WTC11 (cell line): ENCODE measurements around the gene IL17RC. TPM values are rescaled to one million over a fixed set of nuclear protein-coding genes. Genes with fewer than 3 reads are reported as not detected.

Experiments
- ATAC-seq: fragments of 200-7000 bp; cut with Tn5 transposase; 2 replicates; pipeline ENCODE4 v1.10.0; 2021; ENCODE audit warnings: mild to moderate bottlenecking, moderate library complexity
- CTCF ChIA-PET: fragments of 300-600 bp; sonication (Branson Sonifier 250); formaldehyde crosslinking; loops from one replicate; lab custom pipeline; 2021; ENCODE audit warnings: antibody characterized with exemption; lab: Charles Lee
- POLR2A ChIA-PET: fragments of 350-600 bp; sonication (Branson Sonifier 250); formaldehyde crosslinking; loops from one replicate; lab custom pipeline; 2021; ENCODE audit warnings: antibody characterized with exemption; lab: Charles Lee
- DNase-seq: peaks from one replicate; pipeline ENCODE4 v3.0.0; 2021; ENCODE audit warnings: low spot score
- H3K27ac Mint-ChIP-seq: 2 replicates; pipeline ENCODE4 v1.8.0; 2021; ENCODE audit warnings: mixed read lengths
- H3K27me3 Mint-ChIP-seq: 2 replicates; pipeline ENCODE4 v1.8.0; 2021; ENCODE audit warnings: low read depth, mild to moderate bottlenecking, moderate library complexity, mixed read lengths
- H3K36me3 Mint-ChIP-seq: 2 replicates; pipeline ENCODE4 v1.8.0; 2021; ENCODE audit warnings: mixed read lengths
- H3K4me1 Mint-ChIP-seq: 2 replicates; pipeline ENCODE4 v1.8.0; 2022; ENCODE audit warnings: mixed read lengths
- H3K4me3 Mint-ChIP-seq: 2 replicates; pipeline ENCODE4 v1.8.0; 2021; ENCODE audit warnings: mild to moderate bottlenecking, moderate library complexity, mixed read lengths
- H3K9me3 Mint-ChIP-seq: 2 replicates; pipeline ENCODE4 v1.8.0; 2021; ENCODE audit warnings: mixed read lengths
- ATF1 ChIP-seq: sonication (generic); formaldehyde crosslinking; IDR thresholded peaks from 2 replicates; pipeline ENCODE4 v1.8.1; 2023; ENCODE audit warnings: mild to moderate bottlenecking, moderate library complexity, missing genetic modification reagents
- CREB1 ChIP-seq: sonication (generic); formaldehyde crosslinking; IDR thresholded peaks from 2 replicates; pipeline ENCODE4 v1.8.0; 2023; ENCODE audit warnings: mild to moderate bottlenecking, missing genetic modification reagents
- GABPB1 ChIP-seq: sonication (generic); formaldehyde crosslinking; IDR thresholded peaks from 2 replicates; pipeline ENCODE4 v1.8.1; 2023; ENCODE audit warnings: mild to moderate bottlenecking, missing genetic modification reagents
- IRF2 ChIP-seq: sonication (generic); formaldehyde crosslinking; IDR thresholded peaks from 2 replicates; pipeline ENCODE4 v1.8.0; 2022; ENCODE audit warnings: low read depth, missing genetic modification reagents, borderline replicate concordance
- KAT7 ChIP-seq: sonication (generic); formaldehyde crosslinking; IDR thresholded peaks from 2 replicates; pipeline ENCODE4 v1.8.1; 2023; ENCODE audit warnings: missing genetic modification reagents, mild to moderate bottlenecking, borderline replicate concordance
- MXD4 ChIP-seq: fragments of 250-450 bp; sonication (Bioruptor Pico); IDR thresholded peaks from 2 replicates; pipeline ENCODE4 v1.8.0; 2021; ENCODE audit warnings: mild to moderate bottlenecking, moderate library complexity, borderline replicate concordance
- NFE2L1 ChIP-seq: sonication (generic); formaldehyde crosslinking; IDR thresholded peaks from 2 replicates; pipeline ENCODE4 v1.8.1; 2023; ENCODE audit warnings: missing genetic modification reagents
- NR1H2 ChIP-seq: sonication (generic); formaldehyde crosslinking; IDR thresholded peaks from 2 replicates; pipeline ENCODE4 v1.9.0; 2021; ENCODE audit warnings: mild to moderate bottlenecking, moderate library complexity, missing genetic modification reagents
- NR3C1 ChIP-seq: sonication (generic); formaldehyde crosslinking; conservative IDR thresholded peaks from 2 replicates; pipeline ENCODE4 v1.8.1; 2023; ENCODE audit warnings: low read depth, mild to moderate bottlenecking, missing genetic modification reagents
- OVOL2 ChIP-seq: fragments of 250-450 bp; sonication (Bioruptor Pico); IDR thresholded peaks from 2 replicates; pipeline ENCODE4 v1.9.0; 2021; ENCODE audit warnings: mild to moderate bottlenecking, borderline replicate concordance
- RELA ChIP-seq: sonication (generic); formaldehyde crosslinking; IDR thresholded peaks from 2 replicates; pipeline ENCODE4 v1.8.1; 2022; ENCODE audit warnings: missing genetic modification reagents, mild to moderate bottlenecking, borderline replicate concordance
- SOX15 ChIP-seq: fragments of 250-450 bp; sonication (Bioruptor Pico); IDR thresholded peaks from 2 replicates; pipeline ENCODE4 v1.9.0; 2021; ENCODE audit warnings: mild to moderate bottlenecking
- TEAD1 ChIP-seq: sonication (generic); formaldehyde crosslinking; IDR thresholded peaks from 2 replicates; pipeline ENCODE4 v1.8.0; 2022; ENCODE audit warnings: mild to moderate bottlenecking, missing genetic modification reagents
- USF2 ChIP-seq: sonication (generic); formaldehyde crosslinking; IDR thresholded peaks from 2 replicates; pipeline ENCODE4 v1.8.1; 2023; ENCODE audit warnings: mild to moderate bottlenecking, missing genetic modification reagents, moderate library complexity
- ZNF121 ChIP-seq: sonication (generic); formaldehyde crosslinking; IDR thresholded peaks from 2 replicates; pipeline ENCODE4 v1.8.0; 2023; ENCODE audit warnings: missing genetic modification reagents
- ZNF281 ChIP-seq: sonication (generic); formaldehyde crosslinking; IDR thresholded peaks from 2 replicates; pipeline ENCODE4 v1.8.0; 2023; ENCODE audit warnings: mild to moderate bottlenecking, missing genetic modification reagents
- ZNF317 ChIP-seq: sonication (generic); formaldehyde crosslinking; IDR thresholded peaks from 2 replicates; pipeline ENCODE4 v1.8.1; 2023; ENCODE audit warnings: low read depth, mild to moderate bottlenecking, moderate library complexity, missing genetic modification reagents, borderline replicate concordance
- ZNF396 ChIP-seq: fragments of 250-450 bp; sonication (Bioruptor Pico); IDR thresholded peaks from 2 replicates; pipeline ENCODE4 v1.8.0; 2021; ENCODE audit warnings: mild to moderate bottlenecking, moderate library complexity, borderline replicate concordance
- total RNA-seq: library from RNA; stranded (reverse); gene quantifications from 3 replicates; pipeline ENCODE4 v1.2.3, GENCODE V29; 2021
- TF ChIP-seq, protein P1 (sequence below): sonication (generic); formaldehyde crosslinking; IDR thresholded peaks from 2 replicates; pipeline ENCODE4 v1.8.1; 2022; ENCODE audit warnings: mild to moderate bottlenecking, moderate library complexity, missing genetic modification reagents

Gene IL17RC
- total RNA-seq, 1 experiment from 2014 or later = 10.1 TPM

DNA sequence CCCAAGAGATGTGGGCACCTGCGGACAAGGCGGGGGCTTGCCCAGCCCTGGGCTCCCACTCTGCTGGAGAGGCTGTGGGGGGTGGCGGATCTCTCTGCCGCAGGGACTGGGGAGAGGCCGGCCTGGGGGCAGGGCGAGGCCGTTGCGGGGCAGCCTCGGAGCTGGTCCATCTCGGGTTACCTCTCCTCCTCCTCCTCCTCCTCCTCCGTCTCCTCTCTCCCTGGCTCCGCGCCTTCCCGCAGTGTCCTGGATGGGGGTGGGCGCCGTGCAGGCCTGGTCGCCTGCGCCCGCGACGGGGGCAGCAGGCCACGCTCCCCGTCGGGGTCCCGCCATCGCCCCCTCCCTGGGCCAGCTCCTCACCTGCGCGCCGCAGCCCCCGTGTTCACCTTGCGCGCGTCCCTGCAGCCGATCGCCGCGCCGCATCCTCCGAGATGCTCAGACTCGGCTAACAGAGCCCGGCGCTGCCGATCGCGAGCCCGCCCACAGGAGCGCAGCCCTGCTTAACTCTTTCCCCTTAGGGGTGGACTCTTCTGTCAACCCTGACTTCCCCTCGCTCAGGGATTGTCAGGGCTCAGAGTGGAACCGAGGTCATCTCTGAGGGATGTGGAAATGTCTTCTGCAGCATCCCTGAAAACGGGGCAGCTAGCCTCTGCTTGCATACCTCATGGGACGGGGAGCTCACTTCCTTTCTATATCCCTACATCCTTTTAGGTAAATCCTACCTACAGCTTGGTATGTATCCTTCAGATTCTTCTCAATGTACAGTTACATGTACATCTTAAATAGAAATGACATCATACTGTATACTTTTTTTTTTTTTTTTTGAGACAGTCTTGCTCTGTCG lies 35.3 kb downstream of the IL17RC start, which contains the start of gene PRRT3 (continued):
- TF ChIP-seq ZNF281 = no peak; the same call in 1 of the 2 replicates

DNA sequence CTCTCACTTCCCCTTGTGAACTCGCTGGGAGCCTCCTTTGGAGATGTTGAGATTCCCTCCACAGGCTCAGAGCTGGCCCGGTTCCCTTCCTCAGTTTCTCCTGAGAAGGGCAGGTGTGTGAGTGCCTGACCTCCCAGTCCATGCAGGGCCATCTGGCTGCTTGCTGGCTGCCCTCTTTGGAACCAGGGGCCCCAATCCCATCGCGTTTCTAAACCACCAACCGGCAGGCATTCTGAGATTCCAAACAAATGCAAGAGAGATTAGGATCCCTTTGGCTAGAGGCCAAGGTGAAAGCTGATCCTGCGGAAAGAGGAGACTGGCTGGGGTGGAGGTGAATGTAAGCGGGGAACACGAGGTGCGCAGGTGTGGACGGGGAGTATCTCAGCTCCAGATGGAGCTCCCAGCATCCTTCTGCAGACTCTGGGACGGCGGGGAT lies 38.2 kb downstream of the IL17RC start:
- Mint-ChIP-seq H3K27ac (no peak overlapping the region), H3K36me3 (no peaks in the 10 kb centered on the region), H3K27me3 (peaks cover 26% of the 10 kb centered on the region), H3K4me1 (peaks cover 30% of the 10 kb centered on the region), H3K9me3 (no peaks in the 10 kb centered on the region), H3K4me3 (no peak overlapping the region)
- TF ChIP-seq ZNF281 (no peak), NR3C1 (CRISPR knock-in tag) (no peak), NFE2L1 (CRISPR knock-in tag) (no peak), MXD4 (CRISPR knock-in tag) (no peak), GABPB1 (CRISPR knock-in tag) (no peak), USF2 (CRISPR knock-in tag) (no peak), ZNF121 (CRISPR knock-in tag) (peak; percentile 50; the same call in 1 of the 2 replicates), NR1H2 (CRISPR knock-in tag) (no peak)
- TF ChIP-seq, protein P1, sequence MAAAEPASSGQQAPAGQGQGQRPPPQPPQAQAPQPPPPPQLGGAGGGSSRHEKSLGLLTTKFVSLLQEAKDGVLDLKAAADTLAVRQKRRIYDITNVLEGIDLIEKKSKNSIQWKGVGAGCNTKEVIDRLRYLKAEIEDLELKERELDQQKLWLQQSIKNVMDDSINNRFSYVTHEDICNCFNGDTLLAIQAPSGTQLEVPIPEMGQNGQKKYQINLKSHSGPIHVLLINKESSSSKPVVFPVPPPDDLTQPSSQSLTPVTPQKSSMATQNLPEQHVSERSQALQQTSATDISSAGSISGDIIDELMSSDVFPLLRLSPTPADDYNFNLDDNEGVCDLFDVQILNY (CRISPR knock-in tag) = no peak
- ChIA-PET POLR2A (interaction anchor here (0.5 to 2.2 kb wide), 3 partner anchors 9 to 94 kb away, joined by 3 to 12 read pairs (median 5); partner anchors contain the start of gene EMC3), CTCF (interaction anchor here (0.5 to 2.8 kb wide), 9 partner anchors 9 to 228 kb away, joined by 3 to 32 read pairs (median 3); partner anchors contain the start of gene EMC3)
- peak; percentile 48 for DNase-seq
- ATAC-seq = peak; percentile 55

DNA sequence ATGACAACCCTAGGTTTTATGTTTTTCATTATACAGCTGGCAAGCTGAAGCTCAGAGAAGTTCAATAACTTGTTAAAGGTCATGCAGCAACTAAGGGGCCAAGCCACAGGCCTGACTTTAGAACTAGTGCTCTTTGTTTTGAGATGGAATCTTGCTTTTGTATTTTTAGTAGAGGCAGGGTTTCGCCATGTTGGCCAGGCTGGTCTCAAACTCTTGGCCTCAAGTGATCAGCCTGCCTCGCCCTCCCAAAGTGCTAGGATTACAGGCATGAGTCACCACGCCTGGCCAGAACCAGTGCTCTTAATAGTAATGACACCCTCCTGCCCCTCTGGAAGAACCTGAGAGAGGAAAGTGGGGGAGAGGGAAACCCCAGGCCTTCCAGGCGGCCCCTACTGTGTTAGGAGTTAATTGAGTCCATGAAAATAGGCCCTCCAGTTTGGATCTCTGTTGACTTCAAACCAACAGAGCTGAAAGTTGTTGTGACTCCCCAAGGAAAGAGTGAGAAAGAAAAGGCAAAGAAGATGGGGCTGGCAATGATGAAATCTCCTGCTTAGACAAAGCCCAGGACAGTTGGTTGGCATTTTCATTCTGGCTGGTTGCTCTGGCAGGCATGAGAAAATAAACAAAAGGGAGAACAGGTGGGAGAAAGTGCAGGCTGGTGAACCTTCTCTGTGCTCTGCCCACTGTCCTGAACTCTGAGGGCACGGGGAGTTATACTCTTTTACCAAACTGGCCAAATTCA lies 38.9 kb downstream of the IL17RC start:
- Mint-ChIP-seq H3K36me3 (no peaks in the 10 kb centered on the region), H3K4me3 (no peak overlapping the region), H3K27ac (no peak overlapping the region), H3K9me3 (no peaks in the 10 kb centered on the region), H3K27me3 (peaks cover 26% of the 10 kb centered on the region), H3K4me1 (peaks cover 30% of the 10 kb centered on the region)
- CTCF ChIA-PET = interaction anchor here (0.5 to 2.8 kb wide), 8 partner anchors 8 to 229 kb away, joined by 3 to 32 read pairs (median 3); partner anchors contain the start of gene EMC3
- TF ChIP-seq SOX15 (no peak), TEAD1 (CRISPR knock-in tag) (no peak), ZNF317 (CRISPR knock-in tag) (no peak), ZNF396 (no peak), ATF1 (CRISPR knock-in tag) (no peak), OVOL2 (no peak), CREB1 (CRISPR knock-in tag) (no peak), KAT7 (CRISPR knock-in tag) (no peak), ZNF281 (no peak), IRF2 (CRISPR knock-in tag) (no peak), RELA (no peak)
- no peak for ATAC-seq
- no peak for DNase-seq
- POLR2A ChIA-PET = interaction anchor here (0.5 to 2.2 kb wide), 2 partner anchors 9 to 31 kb away, joined by 3 to 12 read pairs; partner anchors contain the start of gene EMC3
